BLaER1 (cell line): ENCODE results near the gene C4orf50.
"Not testable (repeated sequence)": the region's sequence is repeated elsewhere in the genome, so short reads cannot be mapped to it uniquely, and the experiment has no call there.

Experiments used
- H3K27ac ChIP-seq: shearing (Covaris generic); formaldehyde crosslinking; 2 replicates; pipeline ENCODE4 v1.8.1; 2022
- H3K27me3 ChIP-seq: shearing (Covaris generic); formaldehyde crosslinking; 2 replicates; pipeline ENCODE4 v1.8.1; 2022
- H3K36me3 ChIP-seq: shearing (Covaris generic); formaldehyde crosslinking; 2 replicates; pipeline ENCODE4 v1.8.1; 2022
- H3K4me1 ChIP-seq: shearing (Covaris generic); formaldehyde crosslinking; 2 replicates; pipeline ENCODE4 v1.8.1; 2022
- H3K4me2 ChIP-seq: shearing (Covaris generic); formaldehyde crosslinking; 2 replicates; pipeline ENCODE4 v1.8.1; 2022
- H3K4me3 ChIP-seq: shearing (Covaris generic); formaldehyde crosslinking; 2 replicates; pipeline ENCODE4 v1.8.1; 2022
- H3K9ac ChIP-seq: shearing (Covaris generic); formaldehyde crosslinking; 2 replicates; pipeline ENCODE4 v1.8.1; 2022
- H3K9me3 ChIP-seq: shearing (Covaris generic); formaldehyde crosslinking; 2 replicates; pipeline ENCODE4 v1.8.1; 2022
- H4K20me1 ChIP-seq: shearing (Covaris generic); formaldehyde crosslinking; 2 replicates; pipeline ENCODE4 v1.8.1; 2022
- Cebpa-rat ChIP-seq: shearing (Covaris generic); IDR thresholded peaks from 2 replicates; pipeline ENCODE4 v1.8.1; 2022

The C4orf50 gene

DNA sequence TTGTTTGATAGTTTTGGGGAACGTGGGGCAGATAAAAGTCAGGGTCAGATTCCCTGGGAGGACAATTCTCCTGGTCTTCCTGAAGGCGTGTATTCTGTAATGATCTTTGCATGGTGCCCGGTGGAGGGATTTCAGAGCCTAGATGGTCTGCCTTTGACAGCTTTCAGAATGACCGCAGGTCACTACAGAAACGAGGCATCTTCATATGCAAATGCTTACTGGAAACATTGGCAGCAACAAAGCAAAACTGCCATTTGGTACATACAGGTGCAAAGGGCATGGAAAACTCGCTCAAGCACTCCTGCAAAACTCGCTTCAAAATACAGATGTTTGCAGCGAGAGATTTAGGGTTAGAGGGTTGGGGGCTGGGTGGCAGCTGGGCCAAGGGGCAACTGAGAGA lies 8.8 kb downstream of the C4orf50 start:
- peaks cover 54% of the 10 kb centered on the region for H3K4me1 ChIP-seq
- no peaks in the 10 kb centered on the region for H4K20me1 ChIP-seq
- no peaks in the 10 kb centered on the region for H3K9me3 ChIP-seq
- no peak for TF ChIP-seq Cebpa-rat
- H3K9ac ChIP-seq = no peak overlapping the region
- no peak overlapping the region for H3K4me3 ChIP-seq
- no peaks in the 10 kb centered on the region for H3K36me3 ChIP-seq
- H3K27me3 ChIP-seq = peaks cover 38% of the 10 kb centered on the region
- H3K27ac ChIP-seq = no peak overlapping the region
- H3K4me2 ChIP-seq = peak overlapping the region; percentile 17; the same call in 1 of the 2 replicates

DNA sequence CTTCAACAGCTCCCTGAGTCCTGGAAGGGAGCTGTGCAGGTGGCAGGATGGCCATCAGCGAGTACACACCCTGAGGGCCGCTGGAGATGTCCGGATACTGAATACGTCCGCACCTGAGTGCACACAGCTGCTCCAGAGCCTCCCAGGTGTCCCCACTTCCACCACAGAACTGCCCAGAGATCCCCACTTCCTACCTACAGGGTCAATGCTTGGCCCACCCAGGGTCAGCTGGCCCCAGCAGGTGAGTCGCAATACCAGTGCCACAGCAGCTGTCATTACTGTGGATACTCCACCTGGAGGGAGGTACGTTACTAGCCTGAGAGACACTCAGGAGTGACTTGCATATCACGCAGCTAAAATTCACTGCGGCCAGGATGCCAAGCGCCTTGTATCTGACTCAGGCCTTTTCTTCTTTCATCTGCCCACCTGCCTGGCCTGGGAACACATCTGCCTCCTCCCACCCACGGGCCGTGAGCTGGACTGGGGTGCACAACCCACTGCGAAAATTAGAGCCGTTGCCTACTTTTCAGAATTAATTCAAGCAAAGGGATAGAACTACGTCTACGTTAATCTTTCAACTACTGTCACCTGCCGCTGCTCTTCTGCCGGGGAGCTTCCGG lies 9.4 kb downstream of the C4orf50 start:
- peaks cover 38% of the 10 kb centered on the region for H3K27me3 ChIP-seq

DNA sequence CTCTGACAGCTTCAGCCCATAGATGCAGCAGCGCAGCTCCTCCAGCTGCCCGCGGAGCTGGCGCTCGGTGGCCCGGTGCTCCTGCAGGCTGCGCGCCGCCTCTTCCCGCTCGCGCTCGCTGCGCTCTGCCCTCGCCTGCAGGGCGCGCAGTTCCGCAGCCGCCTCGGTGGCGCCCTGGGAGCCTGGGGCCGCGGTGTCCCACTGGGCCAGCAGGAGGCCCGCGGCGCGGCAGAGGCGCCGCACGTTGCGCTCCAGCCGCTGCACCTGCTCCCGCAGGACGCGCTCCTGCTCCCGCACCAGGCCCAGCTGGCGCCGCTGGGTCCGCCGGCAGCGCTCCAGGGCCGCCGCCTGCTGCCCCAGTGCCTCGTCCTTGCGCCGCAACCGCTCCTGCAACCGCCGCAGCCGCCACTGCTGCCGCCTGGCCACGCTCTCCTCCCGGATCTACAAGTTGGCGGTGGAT lies 10.1 kb downstream of the C4orf50 start:
- TF ChIP-seq Cebpa-rat = no peak
- Histone ChIP-seq H3K4me2 (peak overlapping the region; percentile 82), H3K27me3 (peaks cover 38% of the 10 kb centered on the region), H3K9me3 (no peaks in the 10 kb centered on the region), H3K27ac (no peak overlapping the region), H4K20me1 (no peaks in the 10 kb centered on the region), H3K36me3 (no peaks in the 10 kb centered on the region), H3K4me3 (peak overlapping the region; percentile 38), H3K4me1 (peaks cover 54% of the 10 kb centered on the region), H3K9ac (no peak overlapping the region)

More for the DNA sequence above, 9.4 kb downstream of the C4orf50 start:
- no peaks in the 10 kb centered on the region for H4K20me1 ChIP-seq
- H3K4me3 ChIP-seq = no peak overlapping the region
- H3K27ac ChIP-seq = no peak overlapping the region
- H3K36me3 ChIP-seq = no peaks in the 10 kb centered on the region
- peaks cover 54% of the 10 kb centered on the region for H3K4me1 ChIP-seq
- no peaks in the 10 kb centered on the region for H3K9me3 ChIP-seq
- H3K9ac ChIP-seq = no peak overlapping the region
- H3K4me2 ChIP-seq = peak overlapping the region; percentile 82
- no peak for TF ChIP-seq Cebpa-rat

DNA sequence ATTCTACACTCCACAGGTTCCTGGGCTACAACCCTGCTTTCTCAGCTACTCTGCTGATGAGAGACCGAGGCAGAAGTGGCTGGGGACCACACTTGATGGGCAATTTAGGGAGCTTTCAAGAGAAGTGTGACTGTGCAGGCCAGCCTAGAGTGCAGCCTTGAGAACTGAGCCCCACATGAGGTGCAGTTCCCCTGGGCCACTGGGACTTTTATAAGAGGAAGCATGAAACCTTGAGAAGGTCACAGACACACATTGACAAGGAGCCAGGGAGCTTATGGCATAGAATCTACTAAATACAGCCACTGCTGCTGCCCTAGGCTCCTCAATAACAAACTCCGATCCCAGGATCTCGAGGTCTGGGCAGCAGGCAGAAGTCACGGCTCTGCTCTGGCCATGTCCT lies 13.1 kb downstream of the C4orf50 start:
- no peak overlapping the region for H3K4me3 ChIP-seq
- H3K27me3 ChIP-seq = peaks cover 38% of the 10 kb centered on the region
- peak overlapping the region; percentile 26; the same call in 1 of the 2 replicates for H3K4me2 ChIP-seq
- H3K9ac ChIP-seq = no peak overlapping the region
- peaks cover 48% of the 10 kb centered on the region for H3K4me1 ChIP-seq
- H3K36me3 ChIP-seq = no peaks in the 10 kb centered on the region
- TF ChIP-seq Cebpa-rat = no peak
- no peak overlapping the region for H3K27ac ChIP-seq
- no peaks in the 10 kb centered on the region for H3K9me3 ChIP-seq
- H4K20me1 ChIP-seq = no peaks in the 10 kb centered on the region

DNA sequence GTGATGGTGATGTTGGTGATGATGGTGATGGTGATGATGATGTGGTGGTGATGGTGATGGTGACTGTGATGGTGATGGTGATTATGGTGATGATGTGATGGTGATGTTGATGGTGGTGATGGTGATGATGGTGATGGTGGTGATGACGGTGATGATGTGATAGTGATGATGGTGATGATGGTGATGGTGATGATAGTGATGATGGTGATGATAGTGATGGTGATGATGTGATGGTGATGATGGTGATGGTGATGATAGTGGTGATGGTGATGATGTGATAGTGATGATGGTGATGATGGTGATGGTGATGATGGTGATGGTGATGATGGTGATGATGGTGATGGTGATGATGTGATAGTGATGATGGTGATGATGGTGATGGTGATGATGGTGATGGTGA lies 14.7 kb downstream of the C4orf50 start:
- H3K4me2 ChIP-seq, H3K27ac ChIP-seq, H4K20me1 ChIP-seq, H3K9ac ChIP-seq, H3K9me3 ChIP-seq, H3K4me3 ChIP-seq, H3K36me3 ChIP-seq: not testable (repeated sequence)
- peaks cover 21% of the 10 kb centered on the region for H3K27me3 ChIP-seq
- H3K4me1 ChIP-seq = peaks cover 51% of the 10 kb centered on the region

DNA sequence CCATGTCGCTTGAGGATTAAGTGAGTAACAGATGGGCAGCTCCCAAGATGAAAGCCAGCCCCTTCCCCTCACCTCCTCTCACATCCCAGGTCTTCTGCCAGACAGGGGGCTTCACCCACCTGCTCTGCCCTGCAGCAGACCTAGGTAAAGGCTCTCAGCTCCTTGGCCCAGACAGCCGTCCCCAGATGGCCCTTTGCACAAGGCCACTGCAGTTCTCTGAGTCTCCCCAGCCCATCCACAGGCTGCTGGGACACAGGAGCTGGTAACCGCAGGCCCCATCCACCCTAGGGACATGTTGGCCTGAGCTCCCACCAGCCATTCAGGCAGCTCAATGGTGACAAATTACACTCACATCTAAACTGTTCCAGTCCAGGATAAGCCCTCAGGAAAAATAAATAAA lies 15.3 kb downstream of the C4orf50 start:
- H3K9ac ChIP-seq = no peak overlapping the region
- no peak overlapping the region for H3K4me3 ChIP-seq
- peaks cover 16% of the 10 kb centered on the region for H3K27me3 ChIP-seq
- no peaks in the 10 kb centered on the region for H3K9me3 ChIP-seq
- H3K36me3 ChIP-seq = no peaks in the 10 kb centered on the region
- peaks cover 51% of the 10 kb centered on the region for H3K4me1 ChIP-seq
- no peak overlapping the region for H3K4me2 ChIP-seq
- H4K20me1 ChIP-seq = no peaks in the 10 kb centered on the region
- no peak overlapping the region for H3K27ac ChIP-seq
- no peak for TF ChIP-seq Cebpa-rat

DNA sequence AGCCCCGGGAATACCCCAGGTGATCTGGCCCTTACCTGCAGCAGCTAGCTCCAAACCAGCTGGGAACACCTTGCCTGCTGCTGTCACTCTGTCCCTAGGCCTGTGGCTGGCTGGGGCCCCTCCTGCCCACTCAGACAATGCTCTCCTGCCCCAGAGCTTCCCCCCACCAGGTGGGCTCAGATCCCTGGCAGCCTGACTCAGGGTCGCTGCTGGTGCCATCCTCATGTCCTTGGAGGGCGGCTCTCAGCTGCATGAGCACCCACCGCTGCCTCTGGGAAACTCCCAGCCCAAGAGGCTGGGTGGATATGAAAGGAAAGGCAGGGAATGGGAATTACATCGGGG lies 15.8 kb downstream of the C4orf50 start:
- H3K9me3 ChIP-seq = no peaks in the 10 kb centered on the region
- no peak overlapping the region for H3K4me2 ChIP-seq
- no peaks in the 10 kb centered on the region for H4K20me1 ChIP-seq
- no peak overlapping the region for H3K27ac ChIP-seq
- H3K27me3 ChIP-seq = peaks cover 12% of the 10 kb centered on the region
- peaks cover 52% of the 10 kb centered on the region for H3K4me1 ChIP-seq
- no peak overlapping the region for H3K9ac ChIP-seq
- no peaks in the 10 kb centered on the region for H3K36me3 ChIP-seq
- H3K4me3 ChIP-seq = no peak overlapping the region
- TF ChIP-seq Cebpa-rat = no peak

DNA sequence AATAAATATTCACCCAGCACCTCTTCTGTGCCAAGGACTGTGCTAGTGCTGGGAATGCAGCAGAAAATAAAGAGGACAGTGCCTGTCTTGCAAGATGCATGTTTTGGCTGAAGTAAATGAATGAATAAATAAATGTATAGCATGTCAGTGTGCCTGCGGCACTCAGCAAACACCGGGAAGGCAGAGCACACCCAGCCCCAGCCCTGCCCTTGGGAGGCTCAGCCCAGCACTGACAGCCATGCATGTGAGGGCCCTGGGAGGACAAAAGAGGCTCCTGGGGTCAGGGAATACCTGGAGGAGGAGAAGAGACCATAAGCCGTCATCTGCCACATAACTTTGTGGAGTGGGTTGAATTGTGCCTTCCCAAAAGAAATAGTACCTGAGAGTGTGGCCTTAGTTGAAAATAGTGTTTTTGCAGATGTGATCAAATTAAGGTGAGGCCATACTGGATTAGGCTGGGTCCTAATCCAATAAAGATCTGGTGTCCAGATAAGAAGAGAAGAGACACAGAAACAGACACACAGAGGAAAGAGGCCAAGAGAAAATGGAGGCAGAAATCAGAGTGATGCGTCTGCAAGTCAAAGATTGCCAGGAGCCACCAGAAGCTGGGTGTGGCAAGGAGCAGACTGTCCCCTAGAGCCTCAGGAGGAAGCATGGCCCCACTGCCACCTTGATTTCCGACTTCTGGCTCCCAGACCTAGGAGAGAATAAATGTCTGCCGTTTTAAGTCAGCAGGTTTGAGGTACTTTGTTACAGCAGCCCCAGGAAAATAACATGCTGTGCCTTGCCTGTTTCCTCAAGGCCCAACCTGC lies 16.3 kb downstream of the C4orf50 start:
- H4K20me1 ChIP-seq = no peaks in the 10 kb centered on the region
- no peak overlapping the region for H3K4me3 ChIP-seq
- no peak overlapping the region for H3K4me2 ChIP-seq
- no peak overlapping the region for H3K9ac ChIP-seq
- no peak overlapping the region for H3K27ac ChIP-seq
- H3K27me3 ChIP-seq = peaks cover 6% of the 10 kb centered on the region; the same call in 1 of the 2 replicates
- peaks cover 56% of the 10 kb centered on the region for H3K4me1 ChIP-seq
- TF ChIP-seq Cebpa-rat = no peak
- H3K36me3 ChIP-seq = no peaks in the 10 kb centered on the region
- no peaks in the 10 kb centered on the region for H3K9me3 ChIP-seq

DNA sequence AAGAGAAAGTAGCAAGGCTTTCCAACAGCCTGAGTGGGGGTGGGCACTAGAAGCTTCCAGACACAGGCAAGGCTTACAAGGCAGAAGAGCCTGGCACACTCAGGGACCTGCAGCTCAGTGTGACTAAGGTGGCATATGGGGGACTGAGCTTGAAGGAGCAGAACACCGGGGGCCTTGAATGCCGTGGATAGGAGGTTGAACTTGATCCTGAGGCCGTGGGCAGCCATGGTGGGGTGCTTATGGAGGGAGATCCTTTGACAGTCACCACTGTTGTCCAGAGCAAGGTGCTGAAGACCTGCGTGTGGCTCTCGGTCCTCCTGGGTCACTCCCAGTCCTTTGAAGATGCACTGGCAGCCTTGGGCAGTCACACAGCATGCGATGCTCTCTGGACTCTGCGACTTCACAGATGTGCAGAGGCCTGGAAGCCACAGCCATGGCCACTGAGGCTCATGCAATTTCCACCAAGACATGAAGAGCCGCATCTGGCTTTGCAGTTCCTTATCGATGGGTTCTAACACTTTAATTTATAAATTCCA lies 18.3 kb downstream of the C4orf50 start:
- H3K27me3 ChIP-seq = no peaks in the 10 kb centered on the region

DNA sequence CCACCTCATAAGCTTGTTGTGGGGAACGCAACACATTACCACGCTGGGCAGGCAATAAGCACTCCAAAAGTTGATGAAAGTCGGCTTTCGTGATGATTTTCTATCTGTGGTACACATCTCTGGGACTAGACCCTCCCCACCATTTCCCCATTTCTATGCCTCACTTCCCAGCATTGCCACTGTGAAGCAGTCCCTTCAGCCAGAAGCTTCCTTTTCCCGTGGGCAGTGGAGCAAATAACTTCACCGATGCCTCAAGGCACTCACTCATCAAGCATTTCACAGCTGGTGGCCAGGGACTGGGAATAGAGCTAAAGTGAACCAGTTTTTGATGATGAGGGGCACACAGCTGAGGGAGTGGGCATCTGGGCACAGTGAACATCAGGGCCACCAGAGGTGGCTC lies 18.9 kb downstream of the C4orf50 start:
- Histone ChIP-seq H3K4me2 (peak overlapping the region; percentile 72), H3K27ac (0 out of 2 replicates have a peak overlapping the region, but pooled peaks have one; percentile 11), H3K36me3 (no peaks in the 10 kb centered on the region), H3K4me1 (peaks cover 70% of the 10 kb centered on the region), H3K4me3 (no peak overlapping the region), H3K27me3 (no peaks in the 10 kb centered on the region), H3K9ac (no peak overlapping the region), H3K9me3 (no peaks in the 10 kb centered on the region), H4K20me1 (no peaks in the 10 kb centered on the region)
- no peak for TF ChIP-seq Cebpa-rat

More for the DNA sequence above, 18.3 kb downstream of the C4orf50 start:
- Histone ChIP-seq H4K20me1 (no peaks in the 10 kb centered on the region), H3K36me3 (no peaks in the 10 kb centered on the region), H3K27ac (no peak overlapping the region), H3K4me3 (no peak overlapping the region), H3K4me1 (peaks cover 66% of the 10 kb centered on the region), H3K4me2 (peak overlapping the region; percentile 72), H3K9ac (no peak overlapping the region), H3K9me3 (no peaks in the 10 kb centered on the region)
- TF ChIP-seq Cebpa-rat = no peak
